Fibroblast of the aortic adventitia (primary cell): ENCODE data around the gene PGBD1. TPM values are rescaled to one million over a fixed set of nuclear protein-coding genes. Genes with fewer than 3 reads are reported as not detected.
A peak's percentile ranks its signal among the peaks of the same experiment; 100 is the strongest.

Source experiments
- DNase-seq: peaks from one replicate; pipeline ENCODE4 v3.0.0-alpha.2; 2010; ENCODE audit warnings: low read depth
- H3K4me3 ChIP-seq: 2 replicates; pipeline ENCODE4 v1.5.1; 2011; ENCODE audit warnings: low read depth, mild to moderate bottlenecking, control low read depth, low read length, moderate library complexity
- total RNA-seq: library from RNA; depleted of rRNA; stranded (reverse); fragments of >200 nt; gene quantifications from 2 replicates; pipeline ENCODE4 v1.2.3, GENCODE V29; 2012; ENCODE audit warnings: low replicate concordance
- TF ChIP-seq, protein P1 (sequence below): IDR thresholded peaks from 2 replicates; pipeline ENCODE4 v1.5.1; 2011; ENCODE audit warnings: mild to moderate bottlenecking, low read length, control low read depth, inconsistent platforms; ENCODE audit not compliant: insufficient read depth

PGBD1 gene
- total RNA-seq, 1 donor: 7.7 TPM

DNA sequence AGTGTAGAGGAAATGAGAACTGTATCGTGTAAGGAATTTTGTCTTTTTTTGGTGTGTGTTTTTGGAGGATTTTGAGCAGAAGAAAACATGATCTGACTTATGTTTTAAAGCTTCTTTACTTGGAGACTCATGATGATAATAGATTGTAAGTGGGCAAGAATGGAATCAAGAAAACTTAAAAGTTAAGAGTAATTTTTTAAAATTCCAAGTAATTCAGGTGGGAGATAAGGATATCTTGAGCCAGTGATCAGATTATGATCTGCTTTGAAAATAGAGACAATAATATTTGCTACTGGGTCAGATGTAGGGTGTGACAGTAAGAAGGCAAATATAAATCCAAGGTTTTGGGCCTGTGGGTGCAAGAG lies 13.7 kb upstream of the PGBD1 start:
- peak overlapping the region; percentile 69 for H3K4me3 ChIP-seq
- TF ChIP-seq, protein P1, sequence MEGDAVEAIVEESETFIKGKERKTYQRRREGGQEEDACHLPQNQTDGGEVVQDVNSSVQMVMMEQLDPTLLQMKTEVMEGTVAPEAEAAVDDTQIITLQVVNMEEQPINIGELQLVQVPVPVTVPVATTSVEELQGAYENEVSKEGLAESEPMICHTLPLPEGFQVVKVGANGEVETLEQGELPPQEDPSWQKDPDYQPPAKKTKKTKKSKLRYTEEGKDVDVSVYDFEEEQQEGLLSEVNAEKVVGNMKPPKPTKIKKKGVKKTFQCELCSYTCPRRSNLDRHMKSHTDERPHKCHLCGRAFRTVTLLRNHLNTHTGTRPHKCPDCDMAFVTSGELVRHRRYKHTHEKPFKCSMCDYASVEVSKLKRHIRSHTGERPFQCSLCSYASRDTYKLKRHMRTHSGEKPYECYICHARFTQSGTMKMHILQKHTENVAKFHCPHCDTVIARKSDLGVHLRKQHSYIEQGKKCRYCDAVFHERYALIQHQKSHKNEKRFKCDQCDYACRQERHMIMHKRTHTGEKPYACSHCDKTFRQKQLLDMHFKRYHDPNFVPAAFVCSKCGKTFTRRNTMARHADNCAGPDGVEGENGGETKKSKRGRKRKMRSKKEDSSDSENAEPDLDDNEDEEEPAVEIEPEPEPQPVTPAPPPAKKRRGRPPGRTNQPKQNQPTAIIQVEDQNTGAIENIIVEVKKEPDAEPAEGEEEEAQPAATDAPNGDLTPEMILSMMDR: no peak
- DNase-seq: no peak

DNA sequence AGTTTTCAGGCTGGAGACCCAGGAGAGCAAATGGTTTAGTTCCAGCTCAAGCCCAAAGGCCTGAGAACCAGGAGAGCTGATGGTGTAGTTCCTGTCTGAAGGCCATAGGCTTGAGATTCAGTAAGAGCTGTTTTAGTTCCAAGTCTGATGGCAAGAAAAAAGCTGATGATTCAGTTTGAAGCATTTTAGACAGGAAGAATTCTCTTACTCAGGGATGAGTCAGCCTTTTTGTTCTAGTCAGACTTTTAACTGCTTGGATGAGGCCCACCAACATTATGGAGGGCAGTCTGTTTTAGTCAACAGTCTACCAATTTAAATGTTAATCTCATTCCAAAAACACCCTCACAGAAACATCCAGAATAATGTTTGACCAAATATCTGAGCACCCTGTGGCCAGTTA lies 11.9 kb upstream of the PGBD1 start:
- DNase-seq: peak; percentile 88
- H3K4me3 ChIP-seq: no peak overlapping the region
- TF ChIP-seq, protein P1: no peak

DNA sequence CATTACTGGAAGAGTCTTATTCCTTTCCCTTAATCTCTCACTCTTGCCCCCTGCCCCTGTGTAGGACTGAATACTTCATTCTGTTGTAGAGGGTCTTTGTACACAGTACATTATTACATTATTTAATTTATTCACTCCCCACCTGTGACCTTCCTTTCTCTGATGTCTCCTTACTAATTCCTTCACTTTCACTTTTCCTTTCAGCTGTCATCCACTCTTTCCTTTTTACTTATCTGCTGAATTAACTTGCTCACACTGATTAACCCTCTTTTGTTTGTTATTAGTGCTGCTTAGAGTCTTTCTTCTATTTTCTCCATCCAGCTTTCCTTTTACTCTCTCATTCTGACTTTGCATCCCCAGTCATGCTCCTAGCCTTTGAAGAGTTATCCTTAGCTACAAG lies 6.5 kb upstream of the PGBD1 start:
- no peak overlapping the region for H3K4me3 ChIP-seq
- DNase-seq: no peak
- TF ChIP-seq, protein P1: no peak

DNA sequence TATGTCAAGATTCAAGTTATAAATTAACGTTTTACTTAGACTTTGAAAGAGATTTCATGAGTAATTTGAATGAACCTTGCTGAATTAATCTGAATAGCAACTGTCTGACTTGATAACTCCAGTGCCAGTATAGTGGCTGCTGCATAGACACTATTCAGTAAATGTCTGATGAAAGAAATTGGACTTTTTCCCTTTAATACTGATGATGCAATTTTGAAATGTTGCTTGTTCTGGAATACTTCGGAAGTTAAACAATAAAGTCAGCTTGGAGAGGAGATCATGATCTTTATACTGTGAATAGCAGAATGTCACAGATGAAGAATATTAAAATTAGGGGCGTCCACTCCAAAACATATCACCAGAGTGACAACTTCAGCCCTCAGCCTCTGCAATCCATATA lies 3.6 kb upstream of the PGBD1 start:
- TF ChIP-seq, protein P1: no peak
- no peak overlapping the region for H3K4me3 ChIP-seq
- peak; percentile 32 for DNase-seq

DNA sequence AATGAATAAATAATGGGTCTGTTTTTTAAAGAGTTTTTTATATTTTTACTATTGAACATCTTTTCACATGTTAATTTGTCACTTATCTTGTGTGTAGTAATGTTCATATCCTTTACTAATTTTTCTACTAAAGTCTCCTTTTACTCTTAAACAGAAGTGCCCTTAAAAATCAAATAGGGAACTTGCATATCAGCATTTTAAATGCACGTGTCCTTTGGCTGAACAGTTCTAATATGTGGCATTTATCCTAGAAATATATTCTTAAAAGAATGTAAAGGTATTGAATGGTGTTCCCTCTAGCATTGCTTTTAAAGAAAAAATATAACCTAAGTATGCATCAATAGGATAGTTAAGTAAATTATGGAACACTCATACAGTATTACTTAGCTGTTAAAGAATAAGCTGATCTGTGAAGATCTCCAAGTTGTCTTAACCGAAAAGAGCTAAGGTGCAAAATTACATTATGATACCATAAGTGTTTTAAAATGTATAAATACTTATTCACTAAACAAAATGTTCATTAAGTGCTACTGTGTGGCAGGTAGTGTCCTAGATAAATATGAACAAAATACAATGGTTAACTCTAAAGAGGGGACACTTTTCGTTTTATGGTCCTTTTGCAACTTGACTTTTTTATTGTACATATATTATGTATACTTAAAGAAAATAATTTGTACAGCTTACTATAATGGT lies 631 bp upstream of the PGBD1 start:
- no peak for DNase-seq
- peak overlapping the region; percentile 75 for H3K4me3 ChIP-seq
- TF ChIP-seq, protein P1: no peak

DNA sequence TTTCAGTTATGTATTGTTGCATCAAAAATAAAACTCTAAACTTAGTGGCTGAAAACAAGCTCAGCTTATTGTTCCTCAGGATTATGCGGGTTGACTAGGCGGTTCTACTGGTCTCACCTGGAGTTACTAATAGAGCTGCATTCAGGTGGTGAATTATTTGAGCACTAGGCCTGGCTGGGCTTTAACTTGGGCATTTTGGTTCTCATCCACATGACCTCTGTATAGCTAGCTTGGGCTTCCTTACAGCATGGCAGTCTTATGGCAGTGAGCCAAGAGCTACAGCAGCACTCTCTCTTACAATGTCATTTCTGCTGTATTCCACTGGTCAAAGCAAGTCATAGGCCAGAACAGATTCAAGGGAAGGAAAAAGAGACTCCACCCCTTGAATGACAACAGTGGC lies 1.6 kb downstream of the PGBD1 start:
- H3K4me3 ChIP-seq: no peak overlapping the region
- TF ChIP-seq, protein P1: no peak
- DNase-seq: no peak

DNA sequence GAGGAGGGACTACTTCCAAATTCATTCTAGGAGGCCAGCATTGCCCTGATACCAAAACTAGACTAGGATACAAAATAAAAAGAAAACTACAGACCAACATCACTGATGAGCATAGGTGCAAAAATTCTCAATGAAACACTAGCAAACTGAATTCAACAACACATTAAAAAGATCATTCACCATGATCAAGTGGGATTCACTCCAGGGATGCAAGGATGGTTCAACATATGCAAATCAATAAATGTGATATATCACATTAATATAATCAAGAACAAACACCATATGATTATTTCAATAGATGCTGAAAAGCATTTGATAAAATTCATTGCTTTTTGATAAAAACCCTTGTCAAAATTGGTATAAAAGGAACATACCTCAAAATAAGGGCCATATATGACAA lies 10.2 kb downstream of the PGBD1 start:
- DNase-seq: no peak
- no peak overlapping the region for H3K4me3 ChIP-seq
- TF ChIP-seq, protein P1: no peak
